Hepatocyte (in vitro differentiated cells): ENCODE measurements around the gene MTARC1. TPM values are rescaled to one million over a fixed set of nuclear protein-coding genes. Genes with fewer than 3 reads are reported as not detected.

Experiments used
- DNase-seq: peaks from one replicate; pipeline ENCODE4 v3.0.0-alpha.2; 2016; ENCODE audit warnings: low spot score
- H2AFZ ChIP-seq: fragments of 200-600 bp; sonication (generic); 2 replicates; pipeline ENCODE4 v1.6.0; 2016; ENCODE audit warnings: antibody characterized with exemption, mild to moderate bottlenecking
- H3K27ac ChIP-seq: fragments of 200-600 bp; sonication (generic); 2 replicates; pipeline ENCODE4 v1.5.1; 2016; ENCODE audit warnings: mild to moderate bottlenecking
- H3K27me3 ChIP-seq: fragments of 200-600 bp; sonication (generic); 2 replicates; pipeline ENCODE4 v1.6.1; 2016
- H3K36me3 ChIP-seq: fragments of 200-600 bp; sonication (generic); replicated peaks from 2 replicates; pipeline ENCODE4 v1.5.1; 2016; ENCODE audit warnings: low read depth; ENCODE audit not compliant: insufficient read depth
- H3K4me1 ChIP-seq: fragments of 200-600 bp; sonication (generic); 2 replicates; pipeline ENCODE4 v1.5.1; 2016; ENCODE audit warnings: mild to moderate bottlenecking, moderate library complexity; ENCODE audit not compliant: insufficient read depth
- H3K4me2 ChIP-seq: fragments of 200-600 bp; sonication (generic); 2 replicates; pipeline ENCODE4 v1.6.0; 2016
- H3K4me3 ChIP-seq: fragments of 200-600 bp; sonication (generic); 2 replicates; pipeline ENCODE4 v1.5.1; 2016; ENCODE audit warnings: mild to moderate bottlenecking
- H3K79me2 ChIP-seq: fragments of 200-600 bp; sonication (generic); 2 replicates; pipeline ENCODE4 v1.6.0; 2017; ENCODE audit warnings: mild to moderate bottlenecking
- H3K9me2 ChIP-seq: fragments of 200-600 bp; sonication (generic); replicated peaks from 2 replicates; pipeline ENCODE4 v1.6.0; 2017; ENCODE audit warnings: mild to moderate bottlenecking; ENCODE audit not compliant: insufficient read depth
- H3K9me3 ChIP-seq: fragments of 200-600 bp; sonication (generic); 2 replicates; pipeline ENCODE4 v1.5.1; 2016; ENCODE audit warnings: low read depth, mild to moderate bottlenecking
- H4K20me1 ChIP-seq: fragments of 200-600 bp; sonication (generic); 2 replicates; pipeline ENCODE4 v1.6.0; 2016; ENCODE audit warnings: mild to moderate bottlenecking; ENCODE audit not compliant: insufficient read depth, poor library complexity, severe bottlenecking
- CTCF ChIP-seq: fragments of 200-600 bp; sonication (generic); IDR thresholded peaks from 2 replicates; pipeline ENCODE4 v1.5.1; 2016; ENCODE audit warnings: antibody characterized with exemption, mild to moderate bottlenecking; ENCODE audit not compliant: poor library complexity
- EZH2 ChIP-seq: fragments of 200-600 bp; sonication (generic); IDR thresholded peaks from 2 replicates; pipeline ENCODE4 v1.6.1; 2016; ENCODE audit warnings: antibody characterized with exemption, mild to moderate bottlenecking, borderline replicate concordance
- EZH2phosphoT487 ChIP-seq: fragments of 200-600 bp; sonication (generic); IDR thresholded peaks from one replicate; pipeline ENCODE4 v1.6.1; 2018; ENCODE audit warnings: antibody characterized with exemption, mild to moderate bottlenecking, low read depth, moderate library complexity; ENCODE audit not compliant: unreplicated experiment, severe bottlenecking
- WGBS: methylation state at CpG from one replicate; pipeline ENCODE4 v1.1.6; 2016; ENCODE audit warnings: low lambda C conversion rate; ENCODE audit errors: missing lambda C conversion rate; 5-methylcytosine and 5-hydroxymethylcytosine counted together
- polyA plus RNA-seq: library from polyadenylated mRNA; unstranded; fragments of >200 nt; fragmentation: Nextera tagmentation; extraction: Ambion mirVana; gene quantifications from 2 replicates; pipeline ENCODE4 v1.2.1, GENCODE V29; 2016
- total RNA-seq: library from RNA; depleted of rRNA; stranded (reverse); fragments of >200 nt; gene quantifications from 2 replicates; pipeline ENCODE4 v1.2.3, GENCODE V29; 2014

MTARC1 gene
- total and polyA plus RNA-seq, 2 experiments from 2014 or later: 15.8 to 24.0 TPM

- DNase-seq: no peak
- H3K27me3 ChIP-seq: no peaks in the 10 kb centered on the region
- WGBS: 72% methylated on average over 5 of the region's 5 CpGs
- H3K36me3 ChIP-seq: no peaks in the 10 kb centered on the region
- no peak overlapping the region for H3K4me3 ChIP-seq
- H3K27ac ChIP-seq: no peak overlapping the region
- no peak overlapping the region for H2AFZ ChIP-seq
- H4K20me1 ChIP-seq: no peaks in the 10 kb centered on the region
- no peaks in the 10 kb centered on the region for H3K9me2 ChIP-seq
- TF ChIP-seq EZH2 (no peak), EZH2phosphoT487 (no peak), CTCF (no peak)
- no peaks in the 10 kb centered on the region for H3K79me2 ChIP-seq
- no peak overlapping the region for H3K4me2 ChIP-seq
- H3K9me3 ChIP-seq: no peaks in the 10 kb centered on the region
- H3K4me1 ChIP-seq: no peaks in the 10 kb centered on the region
These were observed 17.5 kb downstream of the MTARC1 start for GRCh38 chr1:220804202-220804586.

- TF ChIP-seq EZH2: no peak
- no peak for TF ChIP-seq CTCF
- DNase-seq: no peak
- WGBS: 96% methylated on average over 4 of the region's 4 CpGs
These were observed 19.7 kb downstream of the MTARC1 start for GRCh38 chr1:220806408-220806807.

GRCh38 chr1:220807726-220808125, 21.0 kb downstream of the MTARC1 start:
- no peak overlapping the region for H2AFZ ChIP-seq
- H3K27ac ChIP-seq: no peak overlapping the region
- H3K27me3 ChIP-seq: no peaks in the 10 kb centered on the region
- no peaks in the 10 kb centered on the region for H3K4me1 ChIP-seq
- TF ChIP-seq CTCF: no peak
- TF ChIP-seq EZH2phosphoT487: no peak
- TF ChIP-seq EZH2: no peak
- no peak overlapping the region for H3K4me2 ChIP-seq
- no peaks in the 10 kb centered on the region for H3K9me3 ChIP-seq
- H3K79me2 ChIP-seq: no peaks in the 10 kb centered on the region
- 85% methylated on average over 6 of the region's 6 CpGs for WGBS
- H3K36me3 ChIP-seq: no peaks in the 10 kb centered on the region
- H4K20me1 ChIP-seq: no peaks in the 10 kb centered on the region
- no peaks in the 10 kb centered on the region for H3K9me2 ChIP-seq
- no peak overlapping the region for H3K4me3 ChIP-seq
- no peak for DNase-seq

More at GRCh38 chr1:220806408-220806807, 19.7 kb downstream of the MTARC1 start:
- no peaks in the 10 kb centered on the region for H3K4me1 ChIP-seq
- H3K9me3 ChIP-seq: no peaks in the 10 kb centered on the region
- no peaks in the 10 kb centered on the region for H3K27me3 ChIP-seq
- H3K4me3 ChIP-seq: no peak overlapping the region
- H4K20me1 ChIP-seq: no peaks in the 10 kb centered on the region
- no peak overlapping the region for H2AFZ ChIP-seq
- H3K4me2 ChIP-seq: no peak overlapping the region
- no peaks in the 10 kb centered on the region for H3K36me3 ChIP-seq
- no peaks in the 10 kb centered on the region for H3K79me2 ChIP-seq
- H3K27ac ChIP-seq: no peak overlapping the region
- no peaks in the 10 kb centered on the region for H3K9me2 ChIP-seq
